Measurements from ENCODE around the gene SYT8. TPM values are rescaled to one million over a fixed set of nuclear protein-coding genes. Genes with fewer than 3 reads are reported as not detected.

Gene SYT8
- total and polyA plus RNA-seq, 2 of the 8 experiments (the other 6 are each of a cell fraction or from before 2014, with no cell fraction given): not detected

- TF ChIP-seq CBX5 (IDR thresholded peaks at IDR 0.05; ENCODE audit: low read depth, low read length) (no peak), SUZ12 (IDR thresholded peaks at IDR 0.05; ENCODE audit: low read length) (no peak), SP2 (IDR thresholded peaks at IDR 0.05; ENCODE audit: low read length) (no peak), CHD7 (IDR thresholded peaks at IDR 0.05; ENCODE audit: insufficient replicate concordance, low read length) (no peak), POLR2AphosphoS5 (IDR thresholded peaks at IDR 0.05; ENCODE audit: low read depth, low read length) (no peak)
Observed at GRCh38 chr11:1877211-1878136, 42.7 kb downstream of the SYT8 start (continued).
